Mesothelial cell of epicardium (in vitro differentiated cells): ENCODE results near the gene MMP23B. TPM values are rescaled to one million over a fixed set of nuclear protein-coding genes. Genes with fewer than 3 reads are reported as not detected.

Experiments
- DNase-seq, 2 experiments: peaks; one replicate each; pipeline ENCODE4 v3.0.0; 2021; ENCODE audit warnings: low spot score in 2 of 2; ENCODE audit not compliant: unreplicated experiment in 2 of 2
- H3K27ac Mint-ChIP-seq: 2 replicates; pipeline ENCODE4 v1.8.0; 2021; ENCODE audit warnings: mixed read lengths
- H3K27me3 Mint-ChIP-seq: 2 replicates; pipeline ENCODE4 v1.8.0; 2021; ENCODE audit warnings: low read depth, mixed read lengths
- H3K36me3 Mint-ChIP-seq: 2 replicates; pipeline ENCODE4 v1.8.0; 2021; ENCODE audit warnings: mixed read lengths
- H3K4me1 Mint-ChIP-seq: 2 replicates; pipeline ENCODE4 v1.8.0; 2021; ENCODE audit warnings: mixed read lengths
- H3K4me3 Mint-ChIP-seq: 2 replicates; pipeline ENCODE4 v1.8.0; 2021; ENCODE audit warnings: mild to moderate bottlenecking, moderate library complexity, mixed read lengths
- H3K9me3 Mint-ChIP-seq: 2 replicates; pipeline ENCODE4 v1.8.0; 2021; ENCODE audit warnings: mixed read lengths
- CTCF ChIP-seq: fragments of 200-600 bp; sonication (generic); IDR thresholded peaks from one replicate; pipeline ENCODE4 v1.5.0; 2021; ENCODE audit warnings: antibody characterized with exemption; ENCODE audit not compliant: unreplicated experiment
- total RNA-seq: library from RNA; stranded (reverse); gene quantifications from 3 replicates; pipeline ENCODE4 v1.2.1, GENCODE V29; 2021

MMP23B gene
- total RNA-seq, 1 donor from 2014 or later, result 63.8 TPM

GRCh38 chr1:1627261-1627828, 4.6 kb upstream of the MMP23B start:
- Mint-ChIP-seq H3K4me1 (peaks cover 7% of the 10 kb centered on the region), H3K9me3 (no peaks in the 10 kb centered on the region), H3K4me3 (no peak overlapping the region), H3K27ac (no peak overlapping the region), H3K27me3 (peaks cover 8% of the 10 kb centered on the region), H3K36me3 (no peaks in the 10 kb centered on the region)
- DNase-seq, result no peak
- TF ChIP-seq CTCF, result no peak

GRCh38 chr1:1627829-1628753, 3.9 kb upstream of the MMP23B start:
- H3K4me3 Mint-ChIP-seq, result no peak overlapping the region
- peaks cover 7% of the 10 kb centered on the region for H3K4me1 Mint-ChIP-seq
- peaks cover 9% of the 10 kb centered on the region for H3K27me3 Mint-ChIP-seq
- no peak for TF ChIP-seq CTCF
- H3K27ac Mint-ChIP-seq, result no peak overlapping the region
- no peak for DNase-seq
- no peaks in the 10 kb centered on the region for H3K9me3 Mint-ChIP-seq
- no peaks in the 10 kb centered on the region for H3K36me3 Mint-ChIP-seq

GRCh38 chr1:1628754-1629429, 3.1 kb upstream of the MMP23B start:
- Mint-ChIP-seq H3K27me3 (peaks cover 9% of the 10 kb centered on the region), H3K27ac (no peak overlapping the region), H3K9me3 (no peaks in the 10 kb centered on the region), H3K36me3 (no peaks in the 10 kb centered on the region), H3K4me1 (peaks cover 7% of the 10 kb centered on the region), H3K4me3 (no peak overlapping the region)
- no peak for TF ChIP-seq CTCF
- DNase-seq, result no peak

- Mint-ChIP-seq H3K9me3 (no peaks in the 10 kb centered on the region), H3K27me3 (peaks cover 9% of the 10 kb centered on the region), H3K4me3 (no peak overlapping the region), H3K27ac (no peak overlapping the region), H3K4me1 (peaks cover 7% of the 10 kb centered on the region), H3K36me3 (no peaks in the 10 kb centered on the region)
- no peak for TF ChIP-seq CTCF
- no peak for DNase-seq
These were observed 2.4 kb upstream of the MMP23B start for GRCh38 chr1:1629430-1630190.

- Mint-ChIP-seq H3K36me3 (no peaks in the 10 kb centered on the region), H3K4me3 (peak overlapping the region; percentile 46), H3K27me3 (peaks cover 9% of the 10 kb centered on the region), H3K27ac (no peak overlapping the region), H3K4me1 (peaks cover 3% of the 10 kb centered on the region), H3K9me3 (no peaks in the 10 kb centered on the region)
- DNase-seq, result peak in 1 of 2 experiments; percentile 71
- no peak for TF ChIP-seq CTCF
These were observed 1.6 kb upstream of the MMP23B start for GRCh38 chr1:1630191-1630964.
